ENCODE measurements around the gene KCNIP4. TPM values are rescaled to one million over a fixed set of nuclear protein-coding genes. Genes with fewer than 3 reads are reported as not detected.

KCNIP4 gene
- total RNA-seq, 1 donor from 2014 or later, result 0.53 TPM

- Histone ChIP-seq H3K4me3 (ENCODE audit: low read depth, low read length) (no peak overlapping the region), H3K27me3 (ENCODE audit: control insufficient read depth, insufficient read depth, low read length) (no peaks in the 10 kb centered on the region), H3K36me3 (ENCODE audit: control insufficient read depth, insufficient read depth, low read length) (no peaks in the 10 kb centered on the region)
- TF ChIP-seq, protein P1, sequence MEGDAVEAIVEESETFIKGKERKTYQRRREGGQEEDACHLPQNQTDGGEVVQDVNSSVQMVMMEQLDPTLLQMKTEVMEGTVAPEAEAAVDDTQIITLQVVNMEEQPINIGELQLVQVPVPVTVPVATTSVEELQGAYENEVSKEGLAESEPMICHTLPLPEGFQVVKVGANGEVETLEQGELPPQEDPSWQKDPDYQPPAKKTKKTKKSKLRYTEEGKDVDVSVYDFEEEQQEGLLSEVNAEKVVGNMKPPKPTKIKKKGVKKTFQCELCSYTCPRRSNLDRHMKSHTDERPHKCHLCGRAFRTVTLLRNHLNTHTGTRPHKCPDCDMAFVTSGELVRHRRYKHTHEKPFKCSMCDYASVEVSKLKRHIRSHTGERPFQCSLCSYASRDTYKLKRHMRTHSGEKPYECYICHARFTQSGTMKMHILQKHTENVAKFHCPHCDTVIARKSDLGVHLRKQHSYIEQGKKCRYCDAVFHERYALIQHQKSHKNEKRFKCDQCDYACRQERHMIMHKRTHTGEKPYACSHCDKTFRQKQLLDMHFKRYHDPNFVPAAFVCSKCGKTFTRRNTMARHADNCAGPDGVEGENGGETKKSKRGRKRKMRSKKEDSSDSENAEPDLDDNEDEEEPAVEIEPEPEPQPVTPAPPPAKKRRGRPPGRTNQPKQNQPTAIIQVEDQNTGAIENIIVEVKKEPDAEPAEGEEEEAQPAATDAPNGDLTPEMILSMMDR (IDR thresholded peaks at IDR 0.05; ENCODE audit: insufficient read depth, low read length, severe bottlenecking), result no peak
- FAIRE-seq (no peak), DNase-seq (ENCODE audit: low read depth) (no peak)
Measured at GRCh38 chr4:21167711-21168110, 780.9 kb downstream of the KCNIP4 start.

GRCh38 chr4:21155367-21155766, 793.2 kb downstream of the KCNIP4 start:
- DNase-seq (ENCODE audit: low read depth) (no peak), FAIRE-seq (no peak)
- Histone ChIP-seq H3K27me3 (ENCODE audit: control insufficient read depth, insufficient read depth, low read length) (no peaks in the 10 kb centered on the region), H3K36me3 (ENCODE audit: control insufficient read depth, insufficient read depth, low read length) (no peaks in the 10 kb centered on the region), H3K4me3 (ENCODE audit: low read depth, low read length) (no peak overlapping the region)
- TF ChIP-seq, protein P1 (IDR thresholded peaks at IDR 0.05; ENCODE audit: insufficient read depth, low read length, severe bottlenecking), result no peak

GRCh38 chr4:21139327-21139726, 809.2 kb downstream of the KCNIP4 start:
- H3K36me3 ChIP-seq (ENCODE audit: control insufficient read depth, insufficient read depth, low read length), result no peaks in the 10 kb centered on the region
- TF ChIP-seq, protein P1 (IDR thresholded peaks at IDR 0.05; ENCODE audit: insufficient read depth, low read length, severe bottlenecking), result no peak
- no peak for FAIRE-seq
- H3K27me3 ChIP-seq (ENCODE audit: control insufficient read depth, insufficient read depth, low read length), result no peaks in the 10 kb centered on the region
- H3K4me3 ChIP-seq (ENCODE audit: low read depth, low read length), result no peak overlapping the region
- no peak for DNase-seq (ENCODE audit: low read depth)

GRCh38 chr4:21136051-21136630, 812.4 kb downstream of the KCNIP4 start:
- H3K36me3 ChIP-seq (ENCODE audit: control insufficient read depth, insufficient read depth, low read length), result no peaks in the 10 kb centered on the region

GRCh38 chr4:21134994-21135393, 813.6 kb downstream of the KCNIP4 start:
- H3K36me3 ChIP-seq (ENCODE audit: control insufficient read depth, insufficient read depth, low read length), result no peaks in the 10 kb centered on the region
- TF ChIP-seq, protein P1 (IDR thresholded peaks at IDR 0.05; ENCODE audit: insufficient read depth, low read length, severe bottlenecking), result peak; percentile 36
- DNase-seq (ENCODE audit: low read depth) (peak; percentile 41), FAIRE-seq (no peak)
- no peaks in the 10 kb centered on the region for H3K27me3 ChIP-seq (ENCODE audit: control insufficient read depth, insufficient read depth, low read length)
- no peak overlapping the region for H3K4me3 ChIP-seq (ENCODE audit: low read depth, low read length)

More at GRCh38 chr4:21136051-21136630, 812.4 kb downstream of the KCNIP4 start:
- no peak for FAIRE-seq
- Histone ChIP-seq H3K4me3 (ENCODE audit: low read depth, low read length) (no peak overlapping the region), H3K27me3 (ENCODE audit: control insufficient read depth, insufficient read depth, low read length) (no peaks in the 10 kb centered on the region)
- no peak for DNase-seq (ENCODE audit: low read depth)
- TF ChIP-seq, protein P1 (IDR thresholded peaks at IDR 0.05; ENCODE audit: insufficient read depth, low read length, severe bottlenecking), result no peak

DNA sequence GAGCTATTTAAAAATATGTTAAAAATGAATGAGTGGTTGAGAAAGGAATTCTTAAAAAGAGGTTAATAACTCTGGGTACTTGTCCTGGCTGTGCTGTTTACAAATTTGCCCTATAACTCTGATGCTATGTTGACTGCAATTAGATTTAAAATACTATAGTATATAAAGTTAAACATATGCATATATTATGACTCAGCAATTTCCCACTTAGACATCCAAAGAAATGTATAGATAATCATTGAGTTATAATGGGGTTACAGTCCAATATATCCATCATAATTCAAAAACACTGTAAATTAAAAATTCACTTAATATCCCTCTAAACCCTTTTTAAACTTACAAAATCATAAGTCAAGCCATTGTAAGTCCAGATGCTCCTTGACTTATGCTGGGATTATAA, 818.0 kb downstream of the KCNIP4 start:
- DNase-seq (ENCODE audit: low read depth), result no peak
- TF ChIP-seq, protein P1 (IDR thresholded peaks at IDR 0.05; ENCODE audit: insufficient read depth, low read length, severe bottlenecking), result no peak
- Histone ChIP-seq H3K27me3 (ENCODE audit: control insufficient read depth, insufficient read depth, low read length) (no peaks in the 10 kb centered on the region), H3K4me3 (ENCODE audit: low read depth, low read length) (no peak overlapping the region), H3K36me3 (ENCODE audit: control insufficient read depth, insufficient read depth, low read length) (no peaks in the 10 kb centered on the region)
- no peak for FAIRE-seq

Data from bronchial epithelial cell (primary cell).